D721Med (cell line): ENCODE results near the gene HSFX2.
"Not testable (repeated sequence)": the region's sequence is repeated elsewhere in the genome, so short reads cannot be mapped to it uniquely, and the experiment has no call there.

Experiments used
- DNase-seq: peaks from one replicate; pipeline ENCODE4 v3.0.0; 2011; ENCODE audit warnings: low spot score; ENCODE audit not compliant: insufficient read length
- FAIRE-seq: peaks from 2 replicates; lab custom pipeline; 2011; peaks lifted over from hg19 to GRCh38; lab: Jason Lieb, UNC
- CTCF ChIP-seq: IDR thresholded peaks from 2 replicates; pipeline ENCODE4 v1.5.1; 2012; ENCODE audit warnings: mild to moderate bottlenecking, control low read depth; ENCODE audit not compliant: insufficient read depth; ENCODE audit errors: missing control alignments

The HSFX2 gene

GRCh38 chrX:149618871-149619270 lies 23.8 kb upstream of the HSFX2 start:
- no peak for FAIRE-seq
- DNase-seq = no peak
- TF ChIP-seq CTCF = no peak

GRCh38 chrX:149611623-149612175 lies 16.6 kb upstream of the HSFX2 start:
- FAIRE-seq (no peak), DNase-seq (no peak)
- TF ChIP-seq CTCF = no peak

GRCh38 chrX:149610511-149610910 lies 15.4 kb upstream of the HSFX2 start:
- no peak for TF ChIP-seq CTCF
- FAIRE-seq = no peak
- no peak for DNase-seq

GRCh38 chrX:149607699-149608098 lies 12.6 kb upstream of the HSFX2 start:
- TF ChIP-seq CTCF = no peak
- no peak for FAIRE-seq
- no peak for DNase-seq

GRCh38 chrX:149605248-149605885 lies 10.3 kb upstream of the HSFX2 start:
- DNase-seq, FAIRE-seq: not testable (repeated sequence)

GRCh38 chrX:149598603-149599002 lies 3.5 kb upstream of the HSFX2 start:
- not testable (repeated sequence) for FAIRE-seq, DNase-seq

GRCh38 chrX:149595943-149596342 lies 829 bp upstream of the HSFX2 start:
- FAIRE-seq, DNase-seq: not testable (repeated sequence)

- not testable (repeated sequence) for FAIRE-seq, DNase-seq
These were observed 4.1 kb downstream of the HSFX2 start for GRCh38 chrX:149590993-149591392.

GRCh38 chrX:149587359-149587758 lies 7.8 kb downstream of the HSFX2 start, which contains the start of gene MAGEA9B:
MAGEA9B (minus strand) TSS chrX:149587459; CDS start chrX:149583179, 4,280 bp downstream.
- not testable (repeated sequence) for FAIRE-seq, DNase-seq

GRCh38 chrX:149585631-149586030 lies 9.5 kb downstream of the HSFX2 start:
- not testable (repeated sequence) for DNase-seq, FAIRE-seq

- not testable (repeated sequence) for DNase-seq, FAIRE-seq
These were observed 21.7 kb downstream of the HSFX2 start for GRCh38 chrX:149573456-149573855.
